Measurements from ENCODE around the gene NDUFC1. TPM values are rescaled to one million over a fixed set of nuclear protein-coding genes. Genes with fewer than 3 reads are reported as not detected.
"Not testable (repeated sequence)": the region's sequence is repeated elsewhere in the genome, so short reads cannot be mapped to it uniquely, and the experiment has no call there.

NDUFC1 gene
- total RNA-seq, 1 experiment from 2014 or later, result 38.6 TPM

DNA sequence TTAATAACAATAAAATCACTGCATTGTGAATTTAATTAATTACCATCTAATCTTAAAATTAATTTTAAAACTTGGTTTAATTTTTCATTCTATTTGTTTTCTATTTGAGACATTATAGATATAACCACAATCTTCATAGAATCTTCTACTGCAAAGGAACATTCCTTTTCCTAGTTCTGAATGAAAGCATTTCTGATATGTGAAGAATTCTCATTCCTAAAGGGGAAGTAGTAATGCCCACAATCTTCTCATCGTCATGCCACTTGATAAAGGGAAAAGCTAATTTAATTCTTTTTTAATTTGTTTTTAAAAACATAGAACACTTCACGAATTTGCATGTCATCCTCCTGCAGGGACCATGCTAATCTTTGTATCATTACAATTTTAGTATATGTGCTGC lies 45.9 kb downstream of the NDUFC1 start:
- DNase-seq, result no peak
- H3K27ac Mint-ChIP-seq (ENCODE audit: unreplicated experiment), result no peak overlapping the region
- CTCF ChIA-PET, result no interaction called here
- intact Hi-C loops (cut with micrococcal nuclease; ENCODE audit: unreplicated experiment), result no loop called here
- no peaks in the 10 kb centered on the region for H3K4me1 Mint-ChIP-seq (ENCODE audit: low read depth, unreplicated experiment)
- no peaks in the 10 kb centered on the region for H3K9me3 Mint-ChIP-seq (ENCODE audit: low read depth, unreplicated experiment)
- no peak overlapping the region for H3K4me3 Mint-ChIP-seq (ENCODE audit: low read depth, unreplicated experiment)
- TF ChIP-seq, protein P1, sequence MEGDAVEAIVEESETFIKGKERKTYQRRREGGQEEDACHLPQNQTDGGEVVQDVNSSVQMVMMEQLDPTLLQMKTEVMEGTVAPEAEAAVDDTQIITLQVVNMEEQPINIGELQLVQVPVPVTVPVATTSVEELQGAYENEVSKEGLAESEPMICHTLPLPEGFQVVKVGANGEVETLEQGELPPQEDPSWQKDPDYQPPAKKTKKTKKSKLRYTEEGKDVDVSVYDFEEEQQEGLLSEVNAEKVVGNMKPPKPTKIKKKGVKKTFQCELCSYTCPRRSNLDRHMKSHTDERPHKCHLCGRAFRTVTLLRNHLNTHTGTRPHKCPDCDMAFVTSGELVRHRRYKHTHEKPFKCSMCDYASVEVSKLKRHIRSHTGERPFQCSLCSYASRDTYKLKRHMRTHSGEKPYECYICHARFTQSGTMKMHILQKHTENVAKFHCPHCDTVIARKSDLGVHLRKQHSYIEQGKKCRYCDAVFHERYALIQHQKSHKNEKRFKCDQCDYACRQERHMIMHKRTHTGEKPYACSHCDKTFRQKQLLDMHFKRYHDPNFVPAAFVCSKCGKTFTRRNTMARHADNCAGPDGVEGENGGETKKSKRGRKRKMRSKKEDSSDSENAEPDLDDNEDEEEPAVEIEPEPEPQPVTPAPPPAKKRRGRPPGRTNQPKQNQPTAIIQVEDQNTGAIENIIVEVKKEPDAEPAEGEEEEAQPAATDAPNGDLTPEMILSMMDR (IDR thresholded peaks at IDR 0.05; ENCODE audit: unreplicated experiment), result no peak
- H3K36me3 Mint-ChIP-seq (ENCODE audit: insufficient read depth, unreplicated experiment), result no peaks in the 10 kb centered on the region
- no TSS peak for BruUV-seq (replicated peaks)
- no peaks in the 10 kb centered on the region for H3K27me3 Mint-ChIP-seq (ENCODE audit: unreplicated experiment)

DNA sequence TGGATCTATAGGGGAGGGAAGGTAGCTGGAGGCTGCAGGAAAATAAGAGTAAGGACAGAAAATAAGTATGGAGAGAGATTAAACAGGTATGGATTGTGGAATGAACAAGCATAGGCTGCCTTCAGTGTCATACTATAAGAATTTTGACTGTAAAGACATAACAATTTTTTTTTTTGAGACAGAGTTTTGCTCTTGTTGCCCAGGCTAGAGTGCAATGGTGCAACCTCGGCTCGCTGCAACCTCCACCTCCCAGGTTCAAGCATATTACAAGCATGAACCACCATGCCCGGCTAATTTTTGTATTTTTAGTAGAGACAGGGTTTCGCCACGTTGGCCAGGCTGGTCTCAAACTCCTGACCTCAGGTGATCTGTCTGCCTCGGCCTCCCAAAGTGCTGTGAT lies 46.7 kb downstream of the NDUFC1 start:
- H3K36me3 Mint-ChIP-seq (ENCODE audit: insufficient read depth, unreplicated experiment); H3K27me3 Mint-ChIP-seq (ENCODE audit: unreplicated experiment); H3K27ac Mint-ChIP-seq (ENCODE audit: unreplicated experiment); H3K4me1 Mint-ChIP-seq (ENCODE audit: low read depth, unreplicated experiment); intact Hi-C loops (cut with micrococcal nuclease; ENCODE audit: unreplicated experiment); H3K9me3 Mint-ChIP-seq (ENCODE audit: low read depth, unreplicated experiment); DNase-seq; H3K4me3 Mint-ChIP-seq (ENCODE audit: low read depth, unreplicated experiment); CTCF ChIA-PET; BruUV-seq (replicated peaks): not testable (repeated sequence)

DNA sequence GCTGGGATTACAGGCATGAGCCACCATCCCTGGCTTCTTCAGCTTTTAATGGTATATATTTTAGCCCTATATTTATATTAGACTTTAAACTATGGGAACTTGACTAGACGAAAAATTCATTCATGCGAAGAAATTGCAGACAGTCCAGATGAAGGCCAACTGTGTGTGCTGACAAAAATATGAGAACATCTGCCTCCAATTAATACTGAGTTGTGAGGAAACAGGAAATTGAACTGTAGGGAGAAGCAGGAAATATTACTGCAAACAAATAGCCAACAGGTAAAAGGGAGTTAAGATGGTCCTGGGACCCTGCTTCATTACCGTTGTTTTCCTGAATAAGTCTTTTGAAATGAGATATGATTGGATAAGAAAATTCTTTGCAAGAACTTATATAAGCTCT lies 48.6 kb downstream of the NDUFC1 start:
- intact Hi-C loops (cut with micrococcal nuclease; ENCODE audit: unreplicated experiment), result no loop called here
- CTCF ChIA-PET, result no interaction called here

DNA sequence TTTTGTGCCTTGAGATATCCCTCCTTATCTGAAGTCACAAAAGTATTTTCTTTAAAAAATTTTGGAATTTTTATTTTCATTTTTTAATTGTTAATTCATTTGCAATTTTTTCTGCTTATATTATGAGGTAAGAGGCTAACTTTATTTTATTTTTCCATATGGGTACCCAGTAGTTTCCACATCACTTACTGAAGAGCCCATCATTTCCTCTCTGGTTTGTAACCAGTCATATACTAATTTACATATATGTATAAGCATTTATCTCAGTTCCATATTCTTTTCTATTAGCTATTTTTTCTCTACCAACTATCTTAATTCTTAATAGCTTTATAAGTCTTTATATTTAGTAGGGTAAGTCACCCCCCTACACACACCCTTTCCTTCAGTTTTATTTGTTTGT lies 49.2 kb downstream of the NDUFC1 start:
- Mint-ChIP-seq H3K9me3 (ENCODE audit: low read depth, unreplicated experiment) (no peaks in the 10 kb centered on the region), H3K36me3 (ENCODE audit: insufficient read depth, unreplicated experiment) (no peaks in the 10 kb centered on the region), H3K4me1 (ENCODE audit: low read depth, unreplicated experiment) (no peaks in the 10 kb centered on the region), H3K4me3 (ENCODE audit: low read depth, unreplicated experiment) (no peak overlapping the region), H3K27me3 (ENCODE audit: unreplicated experiment) (no peaks in the 10 kb centered on the region), H3K27ac (ENCODE audit: unreplicated experiment) (no peak overlapping the region)
- TF ChIP-seq, protein P1 (IDR thresholded peaks at IDR 0.05; ENCODE audit: unreplicated experiment), result no peak
- BruUV-seq (replicated peaks), result no TSS peak
- CTCF ChIA-PET, result no interaction called here
- DNase-seq, result no peak
- intact Hi-C loops (cut with micrococcal nuclease; ENCODE audit: unreplicated experiment), result no loop called here

More for the DNA sequence above, 48.6 kb downstream of the NDUFC1 start:
- TF ChIP-seq, protein P1 (IDR thresholded peaks at IDR 0.05; ENCODE audit: unreplicated experiment), result no peak
- H3K27me3 Mint-ChIP-seq (ENCODE audit: unreplicated experiment), result no peaks in the 10 kb centered on the region
- DNase-seq, result no peak
- no peaks in the 10 kb centered on the region for H3K9me3 Mint-ChIP-seq (ENCODE audit: low read depth, unreplicated experiment)
- no TSS peak for BruUV-seq (replicated peaks)
- H3K4me1 Mint-ChIP-seq (ENCODE audit: low read depth, unreplicated experiment), result no peaks in the 10 kb centered on the region
- no peaks in the 10 kb centered on the region for H3K36me3 Mint-ChIP-seq (ENCODE audit: insufficient read depth, unreplicated experiment)
- no peak overlapping the region for H3K4me3 Mint-ChIP-seq (ENCODE audit: low read depth, unreplicated experiment)
- no peak overlapping the region for H3K27ac Mint-ChIP-seq (ENCODE audit: unreplicated experiment)

DNA sequence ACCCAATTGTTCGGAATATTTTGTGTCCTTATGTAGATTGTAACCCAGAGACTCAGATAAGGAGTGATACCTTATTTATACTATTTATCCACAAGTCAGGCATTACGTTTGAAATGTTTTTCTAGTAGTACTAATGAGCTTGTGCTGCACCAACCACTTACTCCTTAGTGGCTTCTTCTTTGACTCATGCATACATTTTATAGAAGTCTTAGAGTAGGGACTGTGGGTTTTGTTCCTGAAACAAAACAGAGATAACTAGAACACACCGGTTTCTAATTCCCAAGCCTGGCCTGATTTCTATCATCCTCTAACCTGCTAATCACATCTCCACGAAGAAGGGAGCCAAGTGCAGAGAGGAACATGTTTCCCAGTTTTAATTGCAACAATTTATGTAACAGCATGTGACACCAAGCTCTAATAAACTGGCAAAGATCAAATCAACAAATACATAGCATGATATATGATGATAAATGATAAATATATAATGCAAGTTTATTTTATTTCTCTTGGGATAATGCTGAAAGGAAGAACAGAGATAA lies 54.5 kb downstream of the NDUFC1 start:
- DNase-seq, result no peak
- Mint-ChIP-seq H3K27ac (ENCODE audit: unreplicated experiment) (no peak overlapping the region), H3K9me3 (ENCODE audit: low read depth, unreplicated experiment) (no peaks in the 10 kb centered on the region), H3K4me1 (ENCODE audit: low read depth, unreplicated experiment) (peaks cover 7% of the 10 kb centered on the region), H3K36me3 (ENCODE audit: insufficient read depth, unreplicated experiment) (no peaks in the 10 kb centered on the region), H3K27me3 (ENCODE audit: unreplicated experiment) (no peaks in the 10 kb centered on the region), H3K4me3 (ENCODE audit: low read depth, unreplicated experiment) (no peak overlapping the region)
- CTCF ChIA-PET, result no interaction called here
- BruUV-seq (replicated peaks), result no TSS peak
- intact Hi-C loops (cut with micrococcal nuclease; ENCODE audit: unreplicated experiment), result no loop called here
- TF ChIP-seq, protein P1 (IDR thresholded peaks at IDR 0.05; ENCODE audit: unreplicated experiment), result no peak
